GM13976 (cell line): Measurements from ENCODE around the gene RIMS3.

Source experiments
- DNase-seq: peaks from one replicate; pipeline ENCODE4 v3.0.0; 2012; ENCODE audit warnings: low spot score
- in situ Hi-C: fragments of 300-500 bp; cut with MboI; formaldehyde crosslinking; loops from one replicate; pipeline ENCODE4 v1.12.0; 2022; ENCODE audit warnings: low sequenced_read_pairs, mixed read lengths, inconsistent platforms; ENCODE audit not compliant: unreplicated experiment
- TF ChIP-seq, protein P1 (sequence below): IDR thresholded peaks from 2 replicates; pipeline ENCODE4 v1.5.1; 2012; ENCODE audit warnings: borderline replicate concordance, mild to moderate bottlenecking; ENCODE audit not compliant: insufficient read depth; ENCODE audit errors: extremely low read depth, missing control alignments, control extremely low read depth

Gene RIMS3

DNA sequence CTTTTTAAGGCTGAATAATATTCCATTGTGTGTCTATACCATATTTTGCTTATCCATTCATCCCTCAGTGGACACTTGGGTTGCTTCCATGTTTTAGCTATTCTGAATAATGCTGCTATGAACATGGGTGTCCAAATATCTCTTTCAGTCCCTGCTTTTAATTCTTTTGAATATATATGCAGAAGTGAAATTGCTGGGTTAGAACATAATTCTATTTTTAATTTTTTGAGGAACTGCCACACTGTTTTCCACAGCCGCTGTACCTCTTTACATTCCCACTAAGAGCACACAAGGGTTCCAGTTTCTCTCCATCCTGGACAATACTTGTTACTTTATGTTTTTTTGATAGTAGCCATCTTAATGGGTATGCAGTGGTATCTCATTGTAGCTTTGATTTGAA is 65.6 kb downstream of the RIMS3 start:
- TF ChIP-seq, protein P1, sequence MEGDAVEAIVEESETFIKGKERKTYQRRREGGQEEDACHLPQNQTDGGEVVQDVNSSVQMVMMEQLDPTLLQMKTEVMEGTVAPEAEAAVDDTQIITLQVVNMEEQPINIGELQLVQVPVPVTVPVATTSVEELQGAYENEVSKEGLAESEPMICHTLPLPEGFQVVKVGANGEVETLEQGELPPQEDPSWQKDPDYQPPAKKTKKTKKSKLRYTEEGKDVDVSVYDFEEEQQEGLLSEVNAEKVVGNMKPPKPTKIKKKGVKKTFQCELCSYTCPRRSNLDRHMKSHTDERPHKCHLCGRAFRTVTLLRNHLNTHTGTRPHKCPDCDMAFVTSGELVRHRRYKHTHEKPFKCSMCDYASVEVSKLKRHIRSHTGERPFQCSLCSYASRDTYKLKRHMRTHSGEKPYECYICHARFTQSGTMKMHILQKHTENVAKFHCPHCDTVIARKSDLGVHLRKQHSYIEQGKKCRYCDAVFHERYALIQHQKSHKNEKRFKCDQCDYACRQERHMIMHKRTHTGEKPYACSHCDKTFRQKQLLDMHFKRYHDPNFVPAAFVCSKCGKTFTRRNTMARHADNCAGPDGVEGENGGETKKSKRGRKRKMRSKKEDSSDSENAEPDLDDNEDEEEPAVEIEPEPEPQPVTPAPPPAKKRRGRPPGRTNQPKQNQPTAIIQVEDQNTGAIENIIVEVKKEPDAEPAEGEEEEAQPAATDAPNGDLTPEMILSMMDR, result no peak
- in situ Hi-C loops, result loop anchor here (25.0 kb wide), 1 partner anchor 337 kb away; no protein-coding TSS in a partner anchor
- no peak for DNase-seq

DNA sequence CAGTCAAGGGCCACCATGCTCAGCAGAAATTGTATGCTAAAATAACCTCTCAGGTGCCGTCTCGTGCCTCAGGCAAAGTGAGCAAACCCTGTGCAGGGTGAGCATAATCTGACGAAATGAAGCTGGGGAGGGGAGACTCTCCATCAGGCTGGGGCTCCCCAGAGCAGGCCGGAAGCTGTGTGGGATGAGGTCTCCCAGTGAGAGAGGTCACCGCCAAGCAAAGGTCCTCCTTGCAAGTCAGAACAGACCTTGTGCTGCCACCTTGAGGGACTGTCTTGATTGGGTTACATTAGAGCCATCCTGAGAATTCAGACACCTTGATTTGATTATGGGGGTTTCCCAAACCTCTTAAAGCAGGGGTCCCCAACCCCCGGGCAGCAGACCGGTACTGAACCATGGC is 69.9 kb downstream of the RIMS3 start:
- DNase-seq, result no peak
- in situ Hi-C loops, result no loop called here
- TF ChIP-seq, protein P1, result no peak

DNA sequence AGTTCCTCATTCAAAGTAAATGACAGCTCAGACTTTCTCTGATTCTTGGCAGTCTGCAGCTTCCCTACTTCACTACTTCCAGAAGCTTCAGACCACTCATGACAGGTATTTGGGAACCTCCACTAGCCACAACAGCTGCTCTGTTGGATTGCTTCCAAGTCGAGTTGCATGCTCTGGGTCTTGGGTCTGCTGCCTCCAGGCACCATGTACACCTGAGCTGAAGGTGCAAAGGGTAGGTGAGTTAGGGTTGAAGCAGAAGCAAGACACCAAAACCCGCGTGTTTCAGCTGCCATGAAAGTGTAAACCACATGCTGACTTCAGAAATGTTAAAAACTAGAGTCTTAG is 71.3 kb downstream of the RIMS3 start:
- in situ Hi-C loops, result no loop called here
- TF ChIP-seq, protein P1, result no peak
- DNase-seq, result no peak

DNA sequence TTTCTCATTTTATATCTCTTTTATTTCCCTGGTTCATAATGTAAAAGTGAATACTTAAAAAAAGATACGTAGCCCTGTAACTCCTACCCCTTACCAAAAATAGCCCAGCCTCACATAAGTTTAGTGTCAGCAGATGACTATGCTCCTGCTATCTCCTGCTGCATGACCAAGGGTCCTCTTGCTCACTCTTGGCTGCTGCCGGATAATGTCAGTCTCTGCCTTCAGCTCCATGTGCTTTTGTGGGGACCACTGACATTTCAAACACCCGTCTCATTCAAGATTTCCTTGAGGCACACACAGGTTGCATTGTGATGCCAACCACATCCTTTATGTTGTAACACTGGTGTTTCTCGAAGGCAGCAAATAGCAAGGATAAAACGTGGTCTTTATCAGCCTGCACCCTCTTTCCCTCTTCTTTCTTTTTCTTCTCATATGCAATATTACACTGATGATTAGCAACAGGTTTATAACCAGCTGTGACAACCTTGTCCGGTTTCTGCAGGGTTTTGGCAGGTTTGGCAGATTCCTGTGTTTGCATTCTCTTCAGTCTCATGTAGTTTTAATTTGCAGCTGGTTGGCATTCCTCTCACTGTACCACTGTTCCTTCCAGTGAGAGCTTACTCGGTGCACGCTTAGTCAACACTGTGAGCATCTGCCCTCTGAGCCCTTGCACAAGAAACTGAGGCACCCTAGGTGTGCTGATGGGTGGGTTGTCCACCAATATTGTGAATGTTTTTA is 71.9 kb downstream of the RIMS3 start:
- TF ChIP-seq, protein P1, result no peak
- in situ Hi-C loops, result no loop called here
- no peak for DNase-seq

DNA sequence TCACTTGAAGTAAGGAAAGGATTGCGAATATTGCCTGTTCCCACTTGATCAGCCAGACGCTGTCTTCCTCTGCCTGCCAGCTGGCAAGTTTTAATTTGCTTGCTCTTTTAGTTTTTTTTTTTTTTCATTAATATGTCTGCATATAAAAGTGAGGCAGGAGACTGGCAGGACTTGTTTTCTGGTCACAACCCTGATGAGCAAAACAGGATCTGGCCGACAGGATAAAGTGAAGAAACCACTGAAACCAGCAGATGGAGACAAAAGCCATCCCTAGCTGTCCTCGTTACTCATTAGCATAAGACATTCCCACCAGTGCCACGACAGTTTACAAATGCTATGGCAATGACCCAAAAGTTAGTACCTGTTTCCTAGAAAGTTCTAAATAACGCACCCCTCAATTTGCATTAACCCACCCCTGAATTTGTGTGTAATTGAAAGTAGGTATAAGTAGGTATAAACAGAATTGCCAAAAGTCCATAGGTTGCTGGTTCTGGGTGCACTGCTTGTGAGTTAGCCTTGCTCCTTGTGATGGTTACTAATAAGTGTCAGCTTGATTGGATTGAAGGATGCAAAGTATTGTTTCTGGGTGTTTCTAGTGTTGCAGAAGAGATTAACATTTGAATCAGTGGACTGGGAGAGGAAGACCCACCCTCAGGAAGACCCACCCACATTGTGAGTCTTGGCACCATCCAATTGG is 73.2 kb downstream of the RIMS3 start:
- TF ChIP-seq, protein P1, result no peak

DNA sequence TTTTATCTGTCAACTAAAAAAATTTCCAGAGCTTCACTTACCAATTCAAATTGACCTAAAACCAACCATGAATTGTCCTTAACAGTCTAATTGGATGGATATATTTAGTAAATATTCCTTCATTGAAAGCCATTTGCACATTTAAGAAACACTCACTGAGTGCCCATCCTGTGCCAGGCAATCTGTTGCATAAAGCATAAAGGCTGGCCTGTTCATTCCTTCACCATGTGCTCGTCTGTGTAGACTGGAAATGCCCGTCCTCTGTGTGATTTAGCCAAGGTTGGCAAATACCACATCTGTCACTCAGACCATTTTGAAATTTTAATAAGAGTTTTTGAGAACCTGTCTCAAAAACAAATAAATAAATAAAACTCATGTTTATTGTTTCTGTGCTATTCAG is 76.9 kb downstream of the RIMS3 start:
- in situ Hi-C loops, result no loop called here
- no peak for DNase-seq
- TF ChIP-seq, protein P1, result no peak

More for the DNA sequence above, 73.2 kb downstream of the RIMS3 start:
- in situ Hi-C loops, result no loop called here
- no peak for DNase-seq

DNA sequence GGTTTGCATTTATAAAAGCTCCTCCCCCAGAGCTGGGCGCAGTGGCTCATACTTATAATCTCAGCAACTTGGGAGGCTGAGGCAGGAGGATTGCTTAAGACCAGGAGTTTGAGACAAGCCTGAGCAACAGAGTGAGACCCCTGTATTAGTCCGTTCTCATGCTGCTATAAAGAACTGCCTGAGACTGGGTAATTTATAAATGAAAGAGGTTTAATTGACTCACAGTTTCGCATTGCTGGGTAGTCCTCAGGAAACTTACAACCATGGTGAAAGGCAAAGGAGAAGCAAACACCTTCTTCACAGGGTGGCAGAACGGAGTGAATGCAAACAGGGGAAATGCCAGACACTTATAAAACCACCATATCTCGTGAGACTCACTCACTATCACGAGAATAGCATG is 81.5 kb downstream of the RIMS3 start:
- in situ Hi-C loops, result no loop called here
- TF ChIP-seq, protein P1, result no peak
- no peak for DNase-seq
